A549 (cell line): Measurements from ENCODE around the gene KRT33B. TPM values are rescaled to one million over a fixed set of nuclear protein-coding genes. Genes with fewer than 3 reads are reported as not detected.

Experiments used
- ATAC-seq, 2 experiments: fragments of 200-7000 bp in 1 of 2; fragments of >200 bp in 1 of 2; cut with Nextera tagmentation in 1 of 2; cut with Tn5 transposase in 1 of 2; 3 replicates each; pipeline versions ENCODE4 v1.8.0 to v1.9.1; 2018 to 2020; ENCODE audit warnings: mild to moderate bottlenecking in 1 of 2, moderate library complexity in 1 of 2
- CTCF ChIA-PET: fragments of 300-600 bp; sonication (Branson Sonifier 250); formaldehyde crosslinking; extraction: SDS; loops from one replicate; lab custom pipeline; 2021; ENCODE audit warnings: antibody characterized with exemption, inconsistent platforms; lab: Yijun Ruan, JAX
- POLR2A ChIA-PET: fragments of 350-600 bp; formaldehyde crosslinking; extraction: SDS; loops from one replicate; lab custom pipeline; 2021; ENCODE audit warnings: antibody characterized with exemption, inconsistent platforms; lab: Yijun Ruan, JAX
- DNase-seq, 2 experiments: peaks; one replicate each; pipeline versions ENCODE4 v3.0.0 to v3.0.0-alpha.2; 2011 to 2016; ENCODE audit warnings: low read depth in 1 of 2, low spot score in 1 of 2
- FAIRE-seq: peaks from 2 replicates; lab custom pipeline; 2011; peaks lifted over from hg19 to GRCh38; lab: Jason Lieb, UNC
- H3K27ac ChIP-seq, 2 experiments: fragments of >200 bp; sonication (Bioruptor Twin); formaldehyde crosslinking; 3 replicates each; pipeline ENCODE4 v1.5.1; 2016 to 2017
- H3K4me1 ChIP-seq: fragments of >200 bp; sonication (Bioruptor Twin); formaldehyde crosslinking; 3 replicates; pipeline ENCODE4 v1.6.1; 2016
- H3K4me2 ChIP-seq: fragments of >200 bp; sonication (Bioruptor Twin); formaldehyde crosslinking; 3 replicates; pipeline ENCODE4 v1.6.1; 2016
- H3K4me3 ChIP-seq: fragments of >200 bp; sonication (Bioruptor Twin); formaldehyde crosslinking; 3 replicates; pipeline ENCODE4 v1.5.1; 2016
- H3K9me3 ChIP-seq: fragments of >200 bp; sonication (Bioruptor Twin); formaldehyde crosslinking; 3 replicates; pipeline ENCODE4 v1.6.1; 2016
- BCL3 ChIP-seq: fragments of >200 bp; sonication (Bioruptor Twin); formaldehyde crosslinking; IDR thresholded peaks from 3 replicates; pipeline ENCODE4 v1.6.1; 2016
- E2F6 ChIP-seq: IDR thresholded peaks from 2 replicates; pipeline ENCODE4 v1.6.1; 2012; ENCODE audit warnings: low read depth, borderline replicate concordance
- EHF ChIP-seq: fragments of 250-450 bp; sonication (Bioruptor Pico); IDR thresholded peaks from 2 replicates; pipeline ENCODE4 v1.5.0; 2020; ENCODE audit warnings: mild to moderate bottlenecking
- EHMT2 ChIP-seq: fragments of 200-600 bp; sonication (generic); IDR thresholded peaks from 2 replicates; pipeline ENCODE4 v1.6.1; 2016; ENCODE audit warnings: antibody characterized with exemption, low read depth, mild to moderate bottlenecking, moderate library complexity
- GATA3 ChIP-seq: IDR thresholded peaks from 2 replicates; pipeline ENCODE4 v1.6.1; 2012; ENCODE audit warnings: borderline replicate concordance
- HDAC2 ChIP-seq: fragments of 200-600 bp; sonication (generic); IDR thresholded peaks from 2 replicates; pipeline ENCODE4 v1.6.1; 2016
- HOXB5 ChIP-seq: fragments of 250-450 bp; sonication (Bioruptor Pico); IDR thresholded peaks from 2 replicates; pipeline ENCODE4 v1.5.0; 2020; ENCODE audit warnings: mild to moderate bottlenecking, moderate library complexity
- KDM1A ChIP-seq: fragments of 200-600 bp; sonication (generic); IDR thresholded peaks from 2 replicates; pipeline ENCODE4 v1.6.1; 2016; ENCODE audit warnings: low read depth, mild to moderate bottlenecking
- MAX ChIP-seq: IDR thresholded peaks from 2 replicates; pipeline ENCODE4 v1.6.1; 2012
- MAZ ChIP-seq: fragments of 150-350 bp; IDR thresholded peaks from 2 replicates; pipeline ENCODE4 v1.6.1; 2014; ENCODE audit warnings: antibody characterized with exemption, low read depth, low read length, borderline replicate concordance
- MYC ChIP-seq: IDR thresholded peaks from 2 replicates; pipeline ENCODE4 v1.6.1; 2012; ENCODE audit warnings: mild to moderate bottlenecking, inconsistent platforms, low read length, improper control_type of control experiment, borderline replicate concordance
- NFE2L2 ChIP-seq: fragments of 150-350 bp; conservative IDR thresholded peaks from 2 replicates; pipeline ENCODE4 v1.6.1; 2014; ENCODE audit warnings: low read length
- NPAS2 ChIP-seq: fragments of 250-450 bp; sonication (Bioruptor Pico); IDR thresholded peaks from 2 replicates; pipeline ENCODE4 v1.8.0; 2022; ENCODE audit warnings: mild to moderate bottlenecking, moderate library complexity, borderline replicate concordance
- NR3C1 ChIP-seq: fragments of >200 bp; sonication (Bioruptor Twin); formaldehyde crosslinking; IDR thresholded peaks from 3 replicates; pipeline ENCODE4 v1.6.1; 2017
- PBX3 ChIP-seq: IDR thresholded peaks from 2 replicates; pipeline ENCODE4 v1.6.1; 2012
- PHF8 ChIP-seq: fragments of 200-600 bp; sonication (generic); IDR thresholded peaks from 2 replicates; pipeline ENCODE4 v1.6.1; 2016; ENCODE audit warnings: low read depth, mild to moderate bottlenecking, antibody characterized with exemption, moderate library complexity, borderline replicate concordance
- POLR2A ChIP-seq: IDR thresholded peaks from 2 replicates; pipeline ENCODE4 v1.6.1; 2012; ENCODE audit warnings: mild to moderate bottlenecking, low read length
- RAD21 ChIP-seq, 2 experiments: fragments of >200 bp in 1 of 2; sonication (Bioruptor Twin) in 1 of 2; formaldehyde crosslinking in 1 of 2; IDR thresholded peaks in 1 of 2; conservative IDR thresholded peaks in 1 of 2; 2 replicates in 1 of 2; 3 replicates in 1 of 2; pipeline ENCODE4 v1.6.1; 2012 to 2018; ENCODE audit warnings: inconsistent platforms in 1 of 2
- TFCP2L1 ChIP-seq: fragments of 250-450 bp; sonication (Bioruptor Pico); IDR thresholded peaks from 2 replicates; pipeline ENCODE4 v1.5.0; 2021; ENCODE audit warnings: mild to moderate bottlenecking
- TP53 ChIP-seq: fragments of 250-450 bp; sonication (Bioruptor Pico); IDR thresholded peaks from 2 replicates; pipeline ENCODE4 v1.5.0; 2021; ENCODE audit warnings: mild to moderate bottlenecking, moderate library complexity
- USF2 ChIP-seq: fragments of 450-650 bp; IDR thresholded peaks from 2 replicates; pipeline ENCODE4 v1.6.1; 2014; ENCODE audit warnings: antibody characterized with exemption
- ZC3H11A ChIP-seq: fragments of 450-650 bp; IDR thresholded peaks from 2 replicates; pipeline ENCODE4 v1.6.1; 2014; ENCODE audit warnings: antibody characterized with exemption, mild to moderate bottlenecking
- ZFP36 ChIP-seq: fragments of 450-650 bp; IDR thresholded peaks from 2 replicates; pipeline ENCODE4 v1.6.1; 2014; ENCODE audit warnings: borderline replicate concordance; ENCODE audit not compliant: partially characterized antibody
- ZNF302 ChIP-seq: fragments of 250-450 bp; sonication (Bioruptor Pico); IDR thresholded peaks from 2 replicates; pipeline ENCODE4 v1.9.0; 2021; ENCODE audit warnings: inconsistent platforms, mild to moderate bottlenecking, moderate library complexity
- ZSCAN20 ChIP-seq: fragments of 250-450 bp; sonication (Bioruptor Pico); IDR thresholded peaks from 2 replicates; pipeline ENCODE4 v1.8.0; 2022; ENCODE audit warnings: mild to moderate bottlenecking, moderate library complexity
- WGBS: methylation state at CpG from one replicate; pipeline ENCODE4 v1.1.6; 2017; ENCODE audit errors: missing lambda C conversion rate; 5-methylcytosine and 5-hydroxymethylcytosine counted together
- polyA plus RNA-seq, 4 experiments: library from polyadenylated mRNA; depleted of rRNA in 3 of 4; stranded (reverse); fragments of >200 nt; fragmentation: RNase III in 1 of 4; extraction: RNeasy Plus Mini Kit Qiagen cat#74134 plus additional on column Dnase treatment in 1 of 4; gene quantifications; 2 replicates in 3 of 4; 3 replicates in 1 of 4; pipeline ENCODE4 v1.2.3, GENCODE V29; 2011 to 2017
- TF ChIP-seq, protein P1 (sequence below): fragments of 250-450 bp; sonication (Bioruptor Pico); IDR thresholded peaks from 2 replicates; pipeline ENCODE4 v1.5.0; 2020; ENCODE audit warnings: low read depth, mild to moderate bottlenecking, moderate library complexity
- TF ChIP-seq, protein P2 (sequence below): fragments of >200 bp; sonication (Bioruptor Twin); formaldehyde crosslinking; IDR thresholded peaks from 3 replicates; pipeline ENCODE4 v1.5.1; 2016

The KRT33B gene
- polyA plus RNA-seq, 2 of the 4 experiments (the other 2 are of a cell fraction) = 0.05 TPM; not detected in 1

GRCh38 chr17:41402161-41402560 lies 32.5 kb upstream of the KRT33B start:
- FAIRE-seq = no peak
- CTCF ChIA-PET = interaction anchor here (1.5 kb wide), 1 partner anchor 529 kb away, joined by 3 read pairs; no protein-coding TSS in a partner anchor
- peak overlapping the region in 1 of 2 experiments; percentile 26; a peak in 1 of 6 replicates for H3K27ac ChIP-seq
- H3K4me1 ChIP-seq = peaks cover 18% of the 10 kb centered on the region
- no peak for ATAC-seq
- POLR2A ChIA-PET = no interaction called here
- H3K4me3 ChIP-seq = no peak overlapping the region
- DNase-seq = no peak
- whole genome bisulfite sequencing = 90% methylated on average over 5 of the region's 5 CpGs
- no peaks in the 10 kb centered on the region for H3K9me3 ChIP-seq
- TF ChIP-seq NR3C1 (no peak), EHF (CRISPR knock-in tag) (no peak), TP53 (CRISPR knock-in tag) (no peak), MAX (no peak), PBX3 (no peak), EHMT2 (no peak), ZNF302 (CRISPR knock-in tag) (no peak), KDM1A (no peak), PHF8 (no peak), ZC3H11A (no peak), MAZ (no peak), MYC (no peak), USF2 (no peak), E2F6 (no peak)
- TF ChIP-seq, protein P1, sequence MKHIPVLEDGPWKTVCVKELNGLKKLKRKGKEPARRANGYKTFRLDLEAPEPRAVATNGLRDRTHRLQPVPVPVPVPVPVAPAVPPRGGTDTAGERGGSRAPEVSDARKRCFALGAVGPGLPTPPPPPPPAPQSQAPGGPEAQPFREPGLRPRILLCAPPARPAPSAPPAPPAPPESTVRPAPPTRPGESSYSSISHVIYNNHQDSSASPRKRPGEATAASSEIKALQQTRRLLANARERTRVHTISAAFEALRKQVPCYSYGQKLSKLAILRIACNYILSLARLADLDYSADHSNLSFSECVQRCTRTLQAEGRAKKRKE (CRISPR knock-in tag) = no peak
- TF ChIP-seq, all 56 proteins: peak for 0
- H3K4me2 ChIP-seq = no peak overlapping the region

GRCh38 chr17:41396996-41397660 lies 27.5 kb upstream of the KRT33B start, which contains the start of gene KRT31:
KRT31 (minus strand) TSS chr17:41397608; CDS start chr17:41397539, 69 bp downstream.
- FAIRE-seq = no peak

More at GRCh38 chr17:41396996-41397660, 27.5 kb upstream of the KRT33B start, which contains the start of gene KRT31:
- no peak within 1 kb of the TSS for H3K4me3 ChIP-seq
- TF ChIP-seq BCL3 = no peak
- no peak for TF ChIP-seq GATA3
- TF ChIP-seq TFCP2L1 (CRISPR knock-in tag) = no peak
- no peak for TF ChIP-seq NFE2L2
- TF ChIP-seq ZFP36 = no peak
- no peak for TF ChIP-seq ZSCAN20 (CRISPR knock-in tag)
- TF ChIP-seq, protein P1 (CRISPR knock-in tag) = no peak
- TF ChIP-seq HOXB5 = no peak
- no peak for TF ChIP-seq MAZ
- no peak for TF ChIP-seq RAD21 (conservative IDR thresholded peaks at IDR 0.05 in 1 of 2, IDR thresholded peaks at IDR 0.05 in 1 of 2)
- TF ChIP-seq, protein P2, sequence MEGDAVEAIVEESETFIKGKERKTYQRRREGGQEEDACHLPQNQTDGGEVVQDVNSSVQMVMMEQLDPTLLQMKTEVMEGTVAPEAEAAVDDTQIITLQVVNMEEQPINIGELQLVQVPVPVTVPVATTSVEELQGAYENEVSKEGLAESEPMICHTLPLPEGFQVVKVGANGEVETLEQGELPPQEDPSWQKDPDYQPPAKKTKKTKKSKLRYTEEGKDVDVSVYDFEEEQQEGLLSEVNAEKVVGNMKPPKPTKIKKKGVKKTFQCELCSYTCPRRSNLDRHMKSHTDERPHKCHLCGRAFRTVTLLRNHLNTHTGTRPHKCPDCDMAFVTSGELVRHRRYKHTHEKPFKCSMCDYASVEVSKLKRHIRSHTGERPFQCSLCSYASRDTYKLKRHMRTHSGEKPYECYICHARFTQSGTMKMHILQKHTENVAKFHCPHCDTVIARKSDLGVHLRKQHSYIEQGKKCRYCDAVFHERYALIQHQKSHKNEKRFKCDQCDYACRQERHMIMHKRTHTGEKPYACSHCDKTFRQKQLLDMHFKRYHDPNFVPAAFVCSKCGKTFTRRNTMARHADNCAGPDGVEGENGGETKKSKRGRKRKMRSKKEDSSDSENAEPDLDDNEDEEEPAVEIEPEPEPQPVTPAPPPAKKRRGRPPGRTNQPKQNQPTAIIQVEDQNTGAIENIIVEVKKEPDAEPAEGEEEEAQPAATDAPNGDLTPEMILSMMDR = no peak
- TF ChIP-seq MAX = no peak
- no peak for TF ChIP-seq HDAC2
- TF ChIP-seq ZNF302 (CRISPR knock-in tag) = no peak
- TF ChIP-seq EHMT2 = no peak
- no peak for TF ChIP-seq NPAS2
- TF ChIP-seq POLR2A = no peak
- H3K4me2 ChIP-seq = no peak within 1 kb of the TSS
- ATAC-seq (no peak), DNase-seq (no peak)
- no peaks in the 10 kb centered on the region for H3K4me1 ChIP-seq
- WGBS = 88% methylated on average over 16 of the region's 16 CpGs
- ChIA-PET CTCF (interaction anchor here (0.8 to 1.5 kb wide), 3 partner anchors 9 to 251 kb away, joined by 3 to 5 read pairs (median 4); no protein-coding TSS in a partner anchor), POLR2A (no interaction called here)
- H3K9me3 ChIP-seq = no peaks in the 10 kb centered on the region
- no peak within 1 kb of the TSS for H3K27ac ChIP-seq
